OCI-LY3 (cell line): ENCODE results near the gene ATIC.
A peak's percentile ranks its signal among the peaks of the same experiment; 100 is the strongest.

Experiments used
- H2AFZ ChIP-seq: fragments of 200-600, 300-600 bp; shearing (Covaris generic); 2 replicates; pipeline ENCODE4 v1.6.0; 2014; ENCODE audit warnings: antibody characterized with exemption, low read depth, low read length
- H3K27ac ChIP-seq: fragments of 200-600, 300-600 bp; sonication (generic); 2 replicates; pipeline ENCODE4 v1.5.1; 2014; ENCODE audit warnings: mild to moderate bottlenecking, low read length, moderate library complexity, mixed read lengths
- H3K27me3 ChIP-seq: fragments of 200-600, 300-600 bp; sonication (generic); 2 replicates; pipeline ENCODE4 v1.6.1; 2014; ENCODE audit warnings: low read depth, low read length, mixed read lengths
- H3K36me3 ChIP-seq: fragments of 200-600, 300-600 bp; sonication (generic); replicated peaks from 2 replicates; pipeline ENCODE3; 2014; ENCODE audit warnings: low read depth, low read length, mixed read lengths
- H3K4me1 ChIP-seq: fragments of 300-600, 200-600 bp; sonication (generic); 2 replicates; pipeline ENCODE4 v1.6.1; 2014; ENCODE audit warnings: low read length, mixed read lengths
- H3K4me2 ChIP-seq: fragments of 200-600, 300-600 bp; sonication (generic); 2 replicates; pipeline ENCODE4 v1.6.1; 2014; ENCODE audit warnings: low read length, mixed read lengths
- H3K4me3 ChIP-seq: fragments of 300-600, 200-600 bp; sonication (generic); 2 replicates; pipeline ENCODE4 v1.5.1; 2014; ENCODE audit warnings: antibody characterized with exemption, mild to moderate bottlenecking, low read length, moderate library complexity
- H3K79me2 ChIP-seq: fragments of 300-600, 200-600 bp; shearing (Covaris generic); 2 replicates; pipeline ENCODE4 v1.6.1; 2014; ENCODE audit warnings: mild to moderate bottlenecking, low read length, mixed read lengths
- H3K9ac ChIP-seq: fragments of 300-600, 200-600 bp; shearing (Covaris generic); 2 replicates; pipeline ENCODE4 v1.6.0; 2014; ENCODE audit warnings: mild to moderate bottlenecking, low read length, moderate library complexity
- H3K9me3 ChIP-seq: fragments of 200-600, 300-600 bp; shearing (Covaris generic); 2 replicates; pipeline ENCODE4 v1.6.1; 2014; ENCODE audit warnings: low read length, mixed read lengths; ENCODE audit not compliant: insufficient read depth
- H4K20me1 ChIP-seq: fragments of 200-600, 300-600 bp; sonication (generic); 2 replicates; pipeline ENCODE4 v1.6.1; 2016; ENCODE audit warnings: low read length, mixed read lengths; ENCODE audit not compliant: insufficient read depth
- CTCF ChIP-seq: fragments of 200-600, 300-600 bp; sonication (generic); IDR thresholded peaks from 2 replicates; pipeline ENCODE4 v1.5.1; 2014; ENCODE audit warnings: antibody characterized with exemption, low read length, low read depth
- EZH2phosphoT487 ChIP-seq: fragments of 200-600 bp; shearing (Covaris generic); IDR thresholded peaks from 2 replicates; pipeline ENCODE4 v1.6.1; 2018; ENCODE audit warnings: antibody characterized with exemption, mixed run types, low read depth

Gene ATIC

GRCh38 chr2:215391531-215391930 lies 79.7 kb downstream of the ATIC start:
- no peaks in the 10 kb centered on the region for H3K79me2 ChIP-seq
- no peaks in the 10 kb centered on the region for H3K9me3 ChIP-seq
- no peak overlapping the region for H3K4me3 ChIP-seq
- H3K27me3 ChIP-seq: no peaks in the 10 kb centered on the region
- no peak overlapping the region for H3K9ac ChIP-seq
- H2AFZ ChIP-seq: no peak overlapping the region
- no peaks in the 10 kb centered on the region for H4K20me1 ChIP-seq
- TF ChIP-seq CTCF: no peak
- TF ChIP-seq EZH2phosphoT487: no peak
- no peaks in the 10 kb centered on the region for H3K36me3 ChIP-seq
- no peak overlapping the region for H3K4me2 ChIP-seq
- no peak overlapping the region for H3K27ac ChIP-seq
- H3K4me1 ChIP-seq: peaks cover 9% of the 10 kb centered on the region

GRCh38 chr2:215392164-215392563 lies 80.3 kb downstream of the ATIC start:
- H3K27ac ChIP-seq: no peak overlapping the region
- H3K4me2 ChIP-seq: no peak overlapping the region
- H2AFZ ChIP-seq: no peak overlapping the region
- H3K9ac ChIP-seq: no peak overlapping the region
- no peaks in the 10 kb centered on the region for H3K27me3 ChIP-seq
- no peaks in the 10 kb centered on the region for H4K20me1 ChIP-seq
- peaks cover 9% of the 10 kb centered on the region for H3K4me1 ChIP-seq
- TF ChIP-seq EZH2phosphoT487 (no peak), CTCF (no peak)
- H3K36me3 ChIP-seq: no peaks in the 10 kb centered on the region
- no peaks in the 10 kb centered on the region for H3K79me2 ChIP-seq
- H3K9me3 ChIP-seq: no peaks in the 10 kb centered on the region
- no peak overlapping the region for H3K4me3 ChIP-seq

- Histone ChIP-seq H3K4me1 (peaks cover 9% of the 10 kb centered on the region), H3K4me2 (no peak overlapping the region), H3K36me3 (no peaks in the 10 kb centered on the region), H2AFZ (no peak overlapping the region), H3K27me3 (no peaks in the 10 kb centered on the region), H3K79me2 (no peaks in the 10 kb centered on the region), H3K9ac (no peak overlapping the region), H4K20me1 (no peaks in the 10 kb centered on the region), H3K4me3 (no peak overlapping the region), H3K27ac (no peak overlapping the region), H3K9me3 (no peaks in the 10 kb centered on the region)
- TF ChIP-seq CTCF (no peak), EZH2phosphoT487 (no peak)
These were observed 80.9 kb downstream of the ATIC start for GRCh38 chr2:215392687-215393270.

GRCh38 chr2:215394102-215394805 lies 82.4 kb downstream of the ATIC start:
- H3K4me3 ChIP-seq: no peak overlapping the region
- H3K27me3 ChIP-seq: no peaks in the 10 kb centered on the region
- no peak overlapping the region for H3K27ac ChIP-seq
- no peak overlapping the region for H2AFZ ChIP-seq
- peaks cover 9% of the 10 kb centered on the region for H3K4me1 ChIP-seq
- no peaks in the 10 kb centered on the region for H3K79me2 ChIP-seq
- H3K9me3 ChIP-seq: no peaks in the 10 kb centered on the region
- no peaks in the 10 kb centered on the region for H3K36me3 ChIP-seq
- peak overlapping the region; percentile 15; the same call in 1 of the 2 replicates for H3K4me2 ChIP-seq
- no peak overlapping the region for H3K9ac ChIP-seq
- no peaks in the 10 kb centered on the region for H4K20me1 ChIP-seq
- no peak for TF ChIP-seq CTCF
- no peak for TF ChIP-seq EZH2phosphoT487
